Pons (tissue), 1 donor: ENCODE results near the gene MBP.

Source experiments
- DNase-seq: peaks from one replicate; pipeline ENCODE4 v3.0.0-alpha.2; 2016; ENCODE audit warnings: low spot score

The MBP gene

GRCh38 chr18:76941284-76941683, 191.3 kb downstream of the MBP start:
- no peak for DNase-seq

DNA sequence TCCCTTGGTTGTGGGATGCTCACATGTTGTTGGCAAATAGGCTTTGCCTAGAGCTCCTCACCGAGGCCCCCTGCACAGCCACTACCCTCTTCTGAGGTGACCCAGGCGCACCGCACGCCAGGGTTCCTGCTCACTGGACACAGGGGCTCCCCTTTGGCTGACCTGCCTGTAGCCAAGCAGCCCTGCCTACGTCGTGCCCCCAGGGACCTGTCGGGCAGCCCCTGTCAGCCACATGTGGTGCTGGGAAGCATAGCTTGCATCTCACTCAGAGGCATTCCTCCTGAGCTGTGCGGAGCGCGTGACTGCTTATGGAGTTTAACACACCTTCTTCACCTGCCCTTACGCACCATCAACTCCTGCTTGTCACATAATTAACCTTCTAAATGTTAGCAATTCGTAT, 194.0 kb downstream of the MBP start:
- no peak for DNase-seq

- no peak for DNase-seq
Measured at GRCh38 chr18:76937597-76937996, 195.0 kb downstream of the MBP start.

DNA sequence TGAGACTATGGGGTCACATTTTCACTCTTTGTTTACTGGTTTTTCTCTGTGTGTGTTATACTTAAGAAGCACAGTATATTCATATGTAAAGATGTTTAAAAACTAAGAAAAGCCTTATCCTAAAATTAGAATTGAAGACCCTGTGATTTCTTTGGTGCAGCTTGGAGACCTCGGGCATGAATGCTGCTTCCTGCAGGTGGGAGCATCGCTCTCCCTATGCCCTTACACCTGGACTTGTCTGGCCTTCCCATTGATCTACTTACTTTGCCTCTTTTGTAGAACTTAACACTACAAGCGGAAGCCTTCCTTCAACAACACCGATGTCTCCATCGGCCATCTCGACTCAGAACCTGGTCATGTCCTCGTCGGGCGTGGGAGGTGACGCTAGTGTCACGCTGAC, 195.7 kb downstream of the MBP start:
- DNase-seq = no peak

- no peak for DNase-seq
Measured at GRCh38 chr18:76935722-76936337, 196.8 kb downstream of the MBP start.

DNA sequence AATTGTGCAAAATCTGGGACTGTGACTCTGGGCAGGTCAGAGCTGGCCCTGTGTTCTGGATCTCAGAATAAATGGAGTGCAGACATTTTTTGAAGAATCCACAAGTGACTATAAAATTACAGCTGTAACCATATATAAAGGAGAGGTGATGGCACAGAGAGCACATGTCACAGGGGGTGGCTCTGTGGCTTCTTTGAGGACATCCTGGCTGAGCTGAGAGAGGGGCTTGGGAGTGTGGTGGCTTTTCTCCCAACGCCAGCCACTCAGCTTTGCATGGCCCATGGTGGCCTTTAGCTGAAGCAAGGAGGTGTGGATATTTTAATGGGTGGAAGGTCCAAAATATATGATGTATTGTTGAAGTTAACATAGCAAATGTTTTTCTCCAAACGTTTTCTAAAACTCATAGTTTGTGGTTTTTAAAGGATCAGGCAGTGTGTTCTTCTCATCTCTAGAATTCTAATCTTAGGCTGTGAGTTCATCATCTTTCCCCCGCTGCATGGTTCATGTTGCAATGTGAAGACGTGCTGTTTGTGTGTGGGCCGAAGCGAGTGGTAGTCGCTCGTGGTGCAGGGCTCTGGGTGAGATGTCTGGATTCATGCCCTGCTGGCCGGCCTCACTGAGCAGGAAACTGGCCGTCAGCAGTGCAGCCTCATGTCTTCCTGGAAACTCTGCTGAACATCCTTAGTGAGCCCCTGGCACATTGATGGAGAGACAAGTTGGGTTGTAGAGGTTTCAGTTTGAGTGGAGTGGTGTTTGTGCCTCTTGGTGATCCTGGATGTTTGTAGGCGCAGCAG, 200.4 kb downstream of the MBP start:
- DNase-seq = no peak

- no peak for DNase-seq
Measured at GRCh38 chr18:76931171-76931570, 201.4 kb downstream of the MBP start.
